A549 treated with CORT108297 at 1 μM for 4 hours (cell line): ENCODE measurements around the gene USP17L26. TPM values are rescaled to one million over a fixed set of nuclear protein-coding genes. Genes with fewer than 3 reads are reported as not detected.

Source experiments
- total RNA-seq: library from RNA; stranded (reverse); fragments of 200-300 nt; extraction: Qiagen RNA extraction; gene quantifications from 5 replicates; pipeline ENCODE4 v1.2.3, GENCODE V29; 2022

USP17L26 gene, protein sequence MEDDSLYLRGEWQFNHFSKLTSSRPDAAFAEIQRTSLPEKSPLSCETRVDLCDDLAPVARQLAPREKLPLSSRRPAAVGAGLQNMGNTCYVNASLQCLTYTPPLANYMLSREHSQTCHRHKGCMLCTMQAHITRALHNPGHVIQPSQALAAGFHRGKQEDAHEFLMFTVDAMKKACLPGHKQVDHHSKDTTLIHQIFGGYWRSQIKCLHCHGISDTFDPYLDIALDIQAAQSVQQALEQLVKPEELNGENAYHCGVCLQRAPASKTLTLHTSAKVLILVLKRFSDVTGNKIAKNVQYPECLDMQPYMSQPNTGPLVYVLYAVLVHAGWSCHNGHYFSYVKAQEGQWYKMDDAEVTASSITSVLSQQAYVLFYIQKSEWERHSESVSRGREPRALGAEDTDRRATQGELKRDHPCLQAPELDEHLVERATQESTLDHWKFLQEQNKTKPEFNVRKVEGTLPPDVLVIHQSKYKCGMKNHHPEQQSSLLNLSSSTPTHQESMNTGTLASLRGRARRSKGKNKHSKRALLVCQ
- not detected in 5 replicates for total RNA-seq

GRCh38 chr4:9334358-9334757 lies at the start of gene USP17L26:
USP17L26 (plus strand) TSS chr4:9334658; CDS start chr4:9334658, 0 bp downstream.

DNA sequence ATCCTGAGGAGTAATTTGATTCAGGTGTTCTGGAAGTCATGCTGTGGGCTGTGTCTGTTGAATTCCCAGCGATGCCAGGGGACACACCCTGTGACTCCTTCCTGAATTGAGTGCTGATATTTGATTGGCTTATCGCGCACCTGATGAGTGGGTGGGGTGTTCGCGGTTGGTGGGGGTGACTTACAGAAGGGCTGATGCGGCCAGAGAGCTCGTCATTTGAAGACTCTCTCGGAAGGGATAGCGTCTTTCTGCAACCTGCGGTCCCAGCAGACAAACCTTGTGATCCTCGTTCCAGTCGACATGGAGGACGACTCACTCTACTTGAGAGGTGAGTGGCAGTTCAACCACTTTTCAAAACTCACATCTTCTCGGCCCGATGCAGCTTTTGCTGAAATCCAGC lies 9.6 kb upstream of the USP17L26 start, which contains the start of gene USP17L24:
USP17L24 (plus strand) TSS at position 301 of the 400 bp plus-strand sequence; CDS start at position 301, 0 bp downstream.

GRCh38 chr4:9329611-9330010 lies 4.8 kb upstream of the USP17L26 start, which contains the start of gene USP17L25:
USP17L25 (plus strand) TSS chr4:9329911; CDS start chr4:9329911, 0 bp downstream.

GRCh38 chr4:9339103-9339502 lies 4.6 kb downstream of the USP17L26 start, which contains the start of gene USP17L5:
USP17L5 (plus strand) TSS chr4:9339403; CDS start chr4:9339403, 0 bp downstream.

GRCh38 chr4:9343848-9344247 lies 9.4 kb downstream of the USP17L26 start, which contains the start of gene USP17L27:
USP17L27 (plus strand) TSS chr4:9344148; CDS start chr4:9344148, 0 bp downstream.

GRCh38 chr4:9348593-9348992 lies 14.1 kb downstream of the USP17L26 start, which contains the start of gene USP17L28:
USP17L28 (plus strand) TSS chr4:9348893; CDS start chr4:9348893, 0 bp downstream.

DNA sequence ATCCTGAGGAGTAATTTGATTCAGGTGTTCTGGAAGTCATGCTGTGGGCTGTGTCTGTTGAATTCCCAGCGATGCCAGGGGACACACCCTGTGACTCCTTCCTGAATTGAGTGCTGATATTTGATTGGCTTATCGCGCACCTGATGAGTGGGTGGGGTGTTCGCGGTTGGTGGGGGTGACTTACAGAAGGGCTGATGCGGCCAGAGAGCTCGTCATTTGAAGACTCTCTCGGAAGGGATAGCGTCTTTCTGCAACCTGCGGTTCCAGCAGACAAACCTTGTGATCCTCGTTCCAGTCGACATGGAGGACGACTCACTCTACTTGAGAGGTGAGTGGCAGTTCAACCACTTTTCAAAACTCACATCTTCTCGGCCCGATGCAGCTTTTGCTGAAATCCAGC lies 18.9 kb downstream of the USP17L26 start, which contains the start of gene USP17L29:
USP17L29 (plus strand) TSS at position 301 of the 400 bp plus-strand sequence; CDS start at position 301, 0 bp downstream.

DNA sequence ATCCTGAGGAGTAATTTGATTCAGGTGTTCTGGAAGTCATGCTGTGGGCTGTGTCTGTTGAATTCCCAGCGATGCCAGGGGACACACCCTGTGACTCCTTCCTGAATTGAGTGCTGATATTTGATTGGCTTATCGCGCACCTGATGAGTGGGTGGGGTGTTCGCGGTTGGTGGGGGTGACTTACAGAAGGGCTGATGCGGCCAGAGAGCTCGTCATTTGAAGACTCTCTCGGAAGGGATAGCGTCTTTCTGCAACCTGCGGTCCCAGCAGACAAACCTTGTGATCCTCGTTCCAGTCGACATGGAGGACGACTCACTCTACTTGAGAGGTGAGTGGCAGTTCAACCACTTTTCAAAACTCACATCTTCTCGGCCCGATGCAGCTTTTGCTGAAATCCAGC lies 28.4 kb downstream of the USP17L26 start, which contains the start of gene USP17L30:
USP17L30 (plus strand) TSS at position 301 of the 400 bp plus-strand sequence; CDS start at position 301, 0 bp downstream.

Other genes with a start within 250 kb of the USP17L26 start
- gene FAM90A26, start 164.2 kb upstream of the USP17L26 start, total RNA-seq: not detected in 5 replicates
- not detected in 5 replicates for gene USP17L10, start 124.0 kb upstream of the USP17L26 start, total RNA-seq
- gene USP17L11, start 119.3 kb upstream of the USP17L26 start, total RNA-seq: not detected in 5 replicates
- gene USP17L12, start 114.5 kb upstream of the USP17L26 start, total RNA-seq: not detected in 5 replicates
- gene USP17L13, start 109.8 kb upstream of the USP17L26 start, total RNA-seq: not detected in 5 replicates
- gene USP17L15, start 100.3 kb upstream of the USP17L26 start, total RNA-seq: not detected in 5 replicates
- gene USP17L17, start 90.8 kb upstream of the USP17L26 start, total RNA-seq: not detected in 5 replicates
- not detected in 5 replicates for gene USP17L18, start 86.0 kb upstream of the USP17L26 start, total RNA-seq
- not detected in 5 replicates for gene USP17L19, start 81.3 kb upstream of the USP17L26 start, total RNA-seq
- not detected in 5 replicates for gene USP17L20, start 76.5 kb upstream of the USP17L26 start, total RNA-seq
- not detected in 5 replicates for gene USP17L21, start 71.8 kb upstream of the USP17L26 start, total RNA-seq
- gene USP17L22, start 67.0 kb upstream of the USP17L26 start, total RNA-seq: not detected in 5 replicates
- not detected in 5 replicates for gene USP17L24, start 9.5 kb upstream of the USP17L26 start, total RNA-seq
- gene USP17L25, start 4.7 kb upstream of the USP17L26 start, total RNA-seq: not detected in 5 replicates
- gene USP17L5, start 4.7 kb downstream of the USP17L26 start, total RNA-seq: not detected in 5 replicates
- not detected in 5 replicates for gene USP17L27, start 9.5 kb downstream of the USP17L26 start, total RNA-seq
- not detected in 5 replicates for gene USP17L28, start 14.2 kb downstream of the USP17L26 start, total RNA-seq
- not detected in 5 replicates for gene USP17L29, start 19.0 kb downstream of the USP17L26 start, total RNA-seq
- gene USP17L30, start 28.5 kb downstream of the USP17L26 start, total RNA-seq: not detected in 5 replicates
- not detected in 5 replicates for gene DEFB131A, start 109.8 kb downstream of the USP17L26 start, total RNA-seq